GM06990 (cell line): ENCODE data around the gene MCFD2.

Source experiments
- DNase-seq: peaks from one replicate; pipeline ENCODE4 v3.0.0-alpha.2; 2011; ENCODE audit not compliant: insufficient read length; ENCODE audit errors: extremely low read depth
- H3K27me3 ChIP-seq: replicated peaks from 2 replicates; pipeline ENCODE4 v1.6.0; 2011; ENCODE audit warnings: low read length; ENCODE audit not compliant: control insufficient read depth, insufficient read depth
- H3K36me3 ChIP-seq: 2 replicates; pipeline ENCODE4 v1.5.1; 2011; ENCODE audit warnings: low read length; ENCODE audit not compliant: control insufficient read depth, insufficient read depth
- H3K4me3 ChIP-seq: replicated peaks from 2 replicates; pipeline ENCODE4 v1.5.1; 2011; ENCODE audit warnings: low read depth, mild to moderate bottlenecking, control low read depth, low read length
- TF ChIP-seq, protein P1 (sequence below): IDR thresholded peaks from 2 replicates; pipeline ENCODE4 v1.5.1; 2011; ENCODE audit warnings: low read length, control low read depth, mild to moderate bottlenecking, inconsistent platforms; ENCODE audit not compliant: insufficient read depth, poor library complexity, severe bottlenecking

MCFD2 gene

DNA sequence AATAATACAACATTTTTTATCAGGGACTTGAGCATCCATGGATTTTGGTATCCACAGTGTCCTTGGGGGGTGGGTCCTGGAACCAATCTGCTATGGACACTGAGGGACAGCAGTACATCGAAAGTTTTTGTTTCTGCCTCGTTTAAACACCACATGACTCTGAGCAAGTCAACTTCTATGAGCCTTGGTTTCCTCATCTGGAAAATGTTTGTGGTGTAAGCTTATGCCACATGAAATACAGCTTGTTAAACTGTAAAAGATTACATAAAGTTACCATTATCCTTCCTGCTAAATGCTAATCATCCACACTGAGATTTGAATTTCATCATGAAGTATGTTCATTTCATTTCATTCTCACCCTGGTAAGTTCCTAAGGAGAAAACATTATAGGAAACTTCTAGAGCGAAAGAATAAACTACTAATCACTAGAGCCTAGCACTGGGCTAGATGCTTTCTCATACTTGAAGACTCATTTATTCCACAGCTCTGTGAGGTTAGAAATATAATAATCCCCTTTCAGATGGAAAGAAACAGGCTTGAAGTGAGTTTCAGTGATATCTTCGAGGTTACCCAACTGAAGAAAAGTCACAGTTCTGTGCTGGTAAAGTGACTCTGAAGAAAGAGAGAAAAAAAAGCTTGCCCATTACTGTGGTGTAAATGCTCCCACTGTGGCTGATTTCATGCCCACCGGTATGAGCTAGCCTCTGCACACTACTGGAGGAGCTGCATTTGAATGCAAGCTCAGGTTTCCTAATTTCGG lies 29.2 kb downstream of the MCFD2 start:
- Histone ChIP-seq H3K4me3 (no peak overlapping the region), H3K36me3 (no peaks in the 10 kb centered on the region), H3K27me3 (peaks cover 2% of the 10 kb centered on the region; the same call in 1 of the 2 replicates)
- TF ChIP-seq, protein P1, sequence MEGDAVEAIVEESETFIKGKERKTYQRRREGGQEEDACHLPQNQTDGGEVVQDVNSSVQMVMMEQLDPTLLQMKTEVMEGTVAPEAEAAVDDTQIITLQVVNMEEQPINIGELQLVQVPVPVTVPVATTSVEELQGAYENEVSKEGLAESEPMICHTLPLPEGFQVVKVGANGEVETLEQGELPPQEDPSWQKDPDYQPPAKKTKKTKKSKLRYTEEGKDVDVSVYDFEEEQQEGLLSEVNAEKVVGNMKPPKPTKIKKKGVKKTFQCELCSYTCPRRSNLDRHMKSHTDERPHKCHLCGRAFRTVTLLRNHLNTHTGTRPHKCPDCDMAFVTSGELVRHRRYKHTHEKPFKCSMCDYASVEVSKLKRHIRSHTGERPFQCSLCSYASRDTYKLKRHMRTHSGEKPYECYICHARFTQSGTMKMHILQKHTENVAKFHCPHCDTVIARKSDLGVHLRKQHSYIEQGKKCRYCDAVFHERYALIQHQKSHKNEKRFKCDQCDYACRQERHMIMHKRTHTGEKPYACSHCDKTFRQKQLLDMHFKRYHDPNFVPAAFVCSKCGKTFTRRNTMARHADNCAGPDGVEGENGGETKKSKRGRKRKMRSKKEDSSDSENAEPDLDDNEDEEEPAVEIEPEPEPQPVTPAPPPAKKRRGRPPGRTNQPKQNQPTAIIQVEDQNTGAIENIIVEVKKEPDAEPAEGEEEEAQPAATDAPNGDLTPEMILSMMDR, result no peak
- DNase-seq, result no peak

GRCh38 chr2:46885376-46885775 lies 30.2 kb downstream of the MCFD2 start:
- H3K36me3 ChIP-seq, result no peaks in the 10 kb centered on the region
- H3K27me3 ChIP-seq, result peaks cover 2% of the 10 kb centered on the region
- no peak overlapping the region for H3K4me3 ChIP-seq
- TF ChIP-seq, protein P1, result no peak
- DNase-seq, result no peak

- no peak overlapping the region for H3K4me3 ChIP-seq
- no peak for DNase-seq
- H3K36me3 ChIP-seq, result no peaks in the 10 kb centered on the region
- TF ChIP-seq, protein P1, result no peak
- H3K27me3 ChIP-seq, result peaks cover 2% of the 10 kb centered on the region
Measured at GRCh38 chr2:46879511-46879910, 36.1 kb downstream of the MCFD2 start.

DNA sequence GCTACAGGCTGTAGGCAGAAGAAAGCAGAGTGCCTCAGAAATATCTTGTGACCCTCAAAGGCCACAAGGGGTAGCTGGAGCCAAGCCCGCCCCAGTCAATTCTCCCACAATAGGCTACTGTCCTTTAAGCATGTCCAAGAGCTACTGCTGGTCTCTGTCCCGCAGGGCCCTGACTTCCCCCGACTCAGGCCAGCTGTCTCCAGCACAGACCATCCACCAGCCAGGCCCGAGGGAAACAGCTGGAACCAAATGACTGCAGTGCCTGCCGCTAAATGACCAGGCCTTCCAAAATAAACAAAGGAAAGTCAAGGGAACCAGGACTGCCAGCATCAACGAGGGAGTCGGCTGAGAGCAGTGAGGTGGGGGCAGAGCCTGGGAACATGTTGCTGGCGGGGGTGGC lies 36.7 kb downstream of the MCFD2 start:
- no peak for DNase-seq

DNA sequence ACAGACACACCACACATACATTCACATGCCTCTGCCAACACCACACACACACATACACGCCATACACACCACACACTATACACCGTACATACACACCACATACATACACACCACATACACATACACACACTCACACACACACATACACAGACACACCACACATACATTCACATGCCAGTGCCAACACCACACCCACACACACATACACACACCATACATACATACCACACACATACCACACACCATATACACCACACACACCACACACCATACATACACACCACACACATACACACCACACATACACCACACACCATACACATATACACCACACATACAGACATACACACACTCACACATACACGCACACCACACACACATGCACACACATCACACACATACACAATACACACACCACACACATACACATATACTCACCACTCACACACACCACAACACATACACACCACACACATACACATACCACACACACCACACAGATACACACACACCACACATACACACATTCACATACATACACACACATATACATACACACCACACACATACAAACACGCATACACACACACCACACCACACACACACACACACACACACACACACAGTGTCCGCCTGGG lies 37.2 kb downstream of the MCFD2 start:
- TF ChIP-seq, protein P1, result no peak
- no peaks in the 10 kb centered on the region for H3K36me3 ChIP-seq
- no peak for DNase-seq
- peaks cover 2% of the 10 kb centered on the region for H3K27me3 ChIP-seq
- no peak overlapping the region for H3K4me3 ChIP-seq

More for the DNA sequence above, 36.7 kb downstream of the MCFD2 start:
- H3K27me3 ChIP-seq, result peaks cover 2% of the 10 kb centered on the region
- no peaks in the 10 kb centered on the region for H3K36me3 ChIP-seq
- no peak overlapping the region for H3K4me3 ChIP-seq
- TF ChIP-seq, protein P1, result no peak
